ENCODE data around the gene LTK.

LTK gene

GRCh38 chr15:41513506-41514227 is at the start of gene LTK:
LTK (minus strand) TSS chr15:41513827; CDS start chr15:41513709, 118 bp downstream.
- TF ChIP-seq MAX (IDR thresholded peaks at IDR 0.05) = 0 out of 2 replicates have a peak, but pooled peaks have one; percentile 22
- no peak for TF ChIP-seq EP300 (IDR thresholded peaks at IDR 0.05; ENCODE audit: borderline replicate concordance)

GRCh38 chr15:41562784-41563198 is 49.2 kb upstream of the LTK start:
- TF ChIP-seq YY1 (IDR thresholded peaks at IDR 0.05; ENCODE audit: low read depth) (no peak), FOXM1 (IDR thresholded peaks at IDR 0.05; ENCODE audit: borderline replicate concordance, low read depth) (no peak), ZBTB7A (IDR thresholded peaks at IDR 0.05; ENCODE audit: low read depth) (no peak), USF1 (IDR thresholded peaks at IDR 0.05) (no peak), TAF1 (IDR thresholded peaks at IDR 0.05; ENCODE audit: low read depth) (no peak), EGR1 (IDR thresholded peaks at IDR 0.05) (no peak)

- TF ChIP-seq CEBPB (IDR thresholded peaks at IDR 0.05) (no peak), EGR1 (IDR thresholded peaks at IDR 0.05) (no peak), CREB1 (IDR thresholded peaks at IDR 0.05; ENCODE audit: low read depth) (no peak), NFIC (IDR thresholded peaks at IDR 0.05) (no peak), TEAD4 (IDR thresholded peaks at IDR 0.05) (no peak), USF1 (IDR thresholded peaks at IDR 0.05) (no peak), REST (IDR thresholded peaks at IDR 0.05; ENCODE audit: low read depth) (no peak), TCF12 (IDR thresholded peaks at IDR 0.05; ENCODE audit: low read depth) (no peak), EP300 (IDR thresholded peaks at IDR 0.05; ENCODE audit: borderline replicate concordance) (no peak), RAD21 (IDR thresholded peaks at IDR 0.05; ENCODE audit: low read depth) (no peak), FOXM1 (IDR thresholded peaks at IDR 0.05; ENCODE audit: borderline replicate concordance, low read depth) (no peak), MAX (IDR thresholded peaks at IDR 0.05) (no peak), YY1 (IDR thresholded peaks at IDR 0.05; ENCODE audit: low read depth) (no peak), TAF1 (IDR thresholded peaks at IDR 0.05; ENCODE audit: low read depth) (no peak), ZBTB7A (IDR thresholded peaks at IDR 0.05; ENCODE audit: low read depth) (no peak)
Measured at GRCh38 chr15:41562244-41562643, 48.6 kb upstream of the LTK start.

- no peak for TF ChIP-seq TCF12 (IDR thresholded peaks at IDR 0.05; ENCODE audit: low read depth)
- no peak for TF ChIP-seq FOXM1 (IDR thresholded peaks at IDR 0.05; ENCODE audit: borderline replicate concordance, low read depth)
- TF ChIP-seq RAD21 (IDR thresholded peaks at IDR 0.05; ENCODE audit: low read depth) = no peak
- no peak for TF ChIP-seq EP300 (IDR thresholded peaks at IDR 0.05; ENCODE audit: borderline replicate concordance)
- no peak for TF ChIP-seq TAF1 (IDR thresholded peaks at IDR 0.05; ENCODE audit: low read depth)
- TF ChIP-seq CREB1 (IDR thresholded peaks at IDR 0.05; ENCODE audit: low read depth) = no peak
- TF ChIP-seq TEAD4 (IDR thresholded peaks at IDR 0.05) = no peak
- no peak for TF ChIP-seq USF1 (IDR thresholded peaks at IDR 0.05)
- no peak for TF ChIP-seq MAX (IDR thresholded peaks at IDR 0.05)
- TF ChIP-seq REST (IDR thresholded peaks at IDR 0.05; ENCODE audit: low read depth) = no peak
- TF ChIP-seq ZBTB7A (IDR thresholded peaks at IDR 0.05; ENCODE audit: low read depth) = no peak
- no peak for TF ChIP-seq CEBPB (IDR thresholded peaks at IDR 0.05)
- TF ChIP-seq YY1 (IDR thresholded peaks at IDR 0.05; ENCODE audit: low read depth) = no peak
- no peak for TF ChIP-seq EGR1 (IDR thresholded peaks at IDR 0.05)
- TF ChIP-seq NFIC (IDR thresholded peaks at IDR 0.05) = no peak
Measured at GRCh38 chr15:41561777-41562145, 48.1 kb upstream of the LTK start.

- no peak for TF ChIP-seq CEBPB (IDR thresholded peaks at IDR 0.05)
- no peak for TF ChIP-seq RAD21 (IDR thresholded peaks at IDR 0.05; ENCODE audit: low read depth)
- no peak for TF ChIP-seq EP300 (IDR thresholded peaks at IDR 0.05; ENCODE audit: borderline replicate concordance)
- TF ChIP-seq USF1 (IDR thresholded peaks at IDR 0.05) = no peak
Measured at GRCh38 chr15:41561104-41561776, 47.6 kb upstream of the LTK start.

Measured in Ishikawa (cell line).